ENCODE results near the gene ENPP6.

The ENPP6 gene

DNA sequence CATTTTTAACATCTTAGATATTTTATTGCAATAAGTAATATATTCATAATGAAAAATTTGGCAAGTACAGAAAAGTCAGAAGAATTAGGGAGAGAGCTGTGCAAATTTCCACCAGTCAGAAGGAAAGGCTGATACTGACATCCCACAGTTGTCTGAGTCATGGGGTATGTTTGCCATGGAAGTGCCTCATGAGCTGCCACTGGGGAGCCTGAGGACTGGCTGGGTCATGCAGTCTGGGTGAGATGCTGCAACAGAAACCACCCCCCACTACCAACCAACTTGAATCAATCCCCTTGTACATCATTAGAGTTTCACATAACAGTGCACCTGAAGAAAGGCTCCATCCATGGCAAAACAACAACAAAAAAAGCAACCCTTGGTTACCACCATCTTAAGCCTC lies 45.2 kb upstream of the ENPP6 start:
- no peak for DNase-seq
- peaks cover 13% of the 10 kb centered on the region for H3K27me3 Mint-ChIP-seq (ENCODE audit: low read depth, poor library complexity)
- no peak overlapping the region for H3K4me3 Mint-ChIP-seq
- no peaks in the 10 kb centered on the region for H3K36me3 Mint-ChIP-seq (ENCODE audit: low read depth)
- peaks cover 12% of the 10 kb centered on the region for H3K4me1 Mint-ChIP-seq
- H3K27ac Mint-ChIP-seq, result no peak overlapping the region
- TF ChIP-seq, protein P1, sequence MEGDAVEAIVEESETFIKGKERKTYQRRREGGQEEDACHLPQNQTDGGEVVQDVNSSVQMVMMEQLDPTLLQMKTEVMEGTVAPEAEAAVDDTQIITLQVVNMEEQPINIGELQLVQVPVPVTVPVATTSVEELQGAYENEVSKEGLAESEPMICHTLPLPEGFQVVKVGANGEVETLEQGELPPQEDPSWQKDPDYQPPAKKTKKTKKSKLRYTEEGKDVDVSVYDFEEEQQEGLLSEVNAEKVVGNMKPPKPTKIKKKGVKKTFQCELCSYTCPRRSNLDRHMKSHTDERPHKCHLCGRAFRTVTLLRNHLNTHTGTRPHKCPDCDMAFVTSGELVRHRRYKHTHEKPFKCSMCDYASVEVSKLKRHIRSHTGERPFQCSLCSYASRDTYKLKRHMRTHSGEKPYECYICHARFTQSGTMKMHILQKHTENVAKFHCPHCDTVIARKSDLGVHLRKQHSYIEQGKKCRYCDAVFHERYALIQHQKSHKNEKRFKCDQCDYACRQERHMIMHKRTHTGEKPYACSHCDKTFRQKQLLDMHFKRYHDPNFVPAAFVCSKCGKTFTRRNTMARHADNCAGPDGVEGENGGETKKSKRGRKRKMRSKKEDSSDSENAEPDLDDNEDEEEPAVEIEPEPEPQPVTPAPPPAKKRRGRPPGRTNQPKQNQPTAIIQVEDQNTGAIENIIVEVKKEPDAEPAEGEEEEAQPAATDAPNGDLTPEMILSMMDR (IDR thresholded peaks at IDR 0.05), result no peak
- no peaks in the 10 kb centered on the region for H3K9me3 Mint-ChIP-seq

DNA sequence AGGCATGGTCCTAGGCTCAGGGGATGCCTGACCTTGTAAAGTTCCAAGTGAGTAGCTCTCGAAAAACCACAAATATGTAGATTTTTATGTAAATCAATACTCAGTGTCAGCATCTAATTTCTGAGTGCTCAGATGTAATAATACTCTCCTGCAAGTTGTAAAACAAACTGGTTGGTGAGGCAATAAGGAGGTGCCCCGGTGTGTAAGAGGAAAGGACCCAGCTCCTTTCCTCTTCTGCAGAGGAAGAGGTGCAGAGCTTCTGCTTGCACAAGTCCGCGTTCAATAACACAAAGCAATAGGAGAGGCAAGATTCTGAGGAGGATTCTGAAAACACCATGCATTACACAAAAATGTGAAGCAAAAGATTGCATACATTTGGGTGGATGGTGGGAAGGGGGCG lies 43.6 kb upstream of the ENPP6 start:
- Mint-ChIP-seq H3K4me1 (peaks cover 12% of the 10 kb centered on the region), H3K9me3 (no peaks in the 10 kb centered on the region), H3K36me3 (ENCODE audit: low read depth) (no peaks in the 10 kb centered on the region), H3K27me3 (ENCODE audit: low read depth, poor library complexity) (peaks cover 7% of the 10 kb centered on the region), H3K27ac (no peak overlapping the region), H3K4me3 (no peak overlapping the region)
- DNase-seq, result no peak
- TF ChIP-seq, protein P1 (IDR thresholded peaks at IDR 0.05), result no peak

DNA sequence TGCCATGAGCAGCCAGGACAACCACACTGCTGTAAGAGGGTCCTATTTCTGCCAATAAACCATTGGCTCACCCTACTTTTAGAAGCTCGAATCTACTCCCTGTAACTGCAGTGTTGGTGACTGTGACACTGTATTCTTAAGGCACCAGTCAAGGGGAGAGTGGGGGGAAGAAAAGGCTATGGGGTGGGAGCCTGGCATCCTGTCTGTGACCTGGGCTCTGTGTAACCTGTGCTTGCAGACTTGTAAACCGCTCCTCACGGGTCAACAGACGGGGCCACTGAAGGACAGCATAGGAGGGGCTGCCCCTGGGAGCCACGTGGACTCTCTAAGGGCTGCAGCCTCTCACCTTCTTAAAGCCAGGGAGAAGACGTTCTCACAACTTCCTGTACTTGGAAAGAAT lies 42.2 kb upstream of the ENPP6 start:
- Mint-ChIP-seq H3K27me3 (ENCODE audit: low read depth, poor library complexity) (peaks cover 4% of the 10 kb centered on the region), H3K4me3 (no peak overlapping the region), H3K27ac (no peak overlapping the region), H3K36me3 (ENCODE audit: low read depth) (no peaks in the 10 kb centered on the region), H3K4me1 (peaks cover 12% of the 10 kb centered on the region), H3K9me3 (no peaks in the 10 kb centered on the region)
- TF ChIP-seq, protein P1 (IDR thresholded peaks at IDR 0.05), result no peak
- DNase-seq, result no peak

DNA sequence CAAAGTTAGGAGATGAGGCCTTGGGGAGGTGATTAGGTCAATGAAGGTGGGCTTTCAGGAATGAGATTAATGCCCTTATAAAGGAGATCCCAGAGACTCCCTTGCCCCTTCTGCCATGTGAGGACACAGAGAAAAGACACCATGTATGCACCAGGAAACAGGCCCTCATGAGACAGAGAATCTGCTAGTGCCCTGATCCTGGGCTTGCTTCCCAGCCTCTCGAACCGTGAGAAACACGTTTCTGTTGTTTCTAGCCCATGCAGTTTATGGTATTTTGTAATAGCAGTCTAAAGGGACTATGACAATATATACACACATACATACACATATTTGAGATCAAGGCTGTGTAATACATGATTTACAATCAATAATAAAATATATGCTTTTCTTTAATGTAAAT lies 41.4 kb upstream of the ENPP6 start:
- Mint-ChIP-seq H3K4me3 (no peak overlapping the region), H3K4me1 (peaks cover 9% of the 10 kb centered on the region), H3K36me3 (ENCODE audit: low read depth) (no peaks in the 10 kb centered on the region), H3K9me3 (peaks cover 2% of the 10 kb centered on the region), H3K27me3 (ENCODE audit: low read depth, poor library complexity) (peaks cover 4% of the 10 kb centered on the region), H3K27ac (no peak overlapping the region)
- DNase-seq, result no peak
- TF ChIP-seq, protein P1 (IDR thresholded peaks at IDR 0.05), result no peak

DNA sequence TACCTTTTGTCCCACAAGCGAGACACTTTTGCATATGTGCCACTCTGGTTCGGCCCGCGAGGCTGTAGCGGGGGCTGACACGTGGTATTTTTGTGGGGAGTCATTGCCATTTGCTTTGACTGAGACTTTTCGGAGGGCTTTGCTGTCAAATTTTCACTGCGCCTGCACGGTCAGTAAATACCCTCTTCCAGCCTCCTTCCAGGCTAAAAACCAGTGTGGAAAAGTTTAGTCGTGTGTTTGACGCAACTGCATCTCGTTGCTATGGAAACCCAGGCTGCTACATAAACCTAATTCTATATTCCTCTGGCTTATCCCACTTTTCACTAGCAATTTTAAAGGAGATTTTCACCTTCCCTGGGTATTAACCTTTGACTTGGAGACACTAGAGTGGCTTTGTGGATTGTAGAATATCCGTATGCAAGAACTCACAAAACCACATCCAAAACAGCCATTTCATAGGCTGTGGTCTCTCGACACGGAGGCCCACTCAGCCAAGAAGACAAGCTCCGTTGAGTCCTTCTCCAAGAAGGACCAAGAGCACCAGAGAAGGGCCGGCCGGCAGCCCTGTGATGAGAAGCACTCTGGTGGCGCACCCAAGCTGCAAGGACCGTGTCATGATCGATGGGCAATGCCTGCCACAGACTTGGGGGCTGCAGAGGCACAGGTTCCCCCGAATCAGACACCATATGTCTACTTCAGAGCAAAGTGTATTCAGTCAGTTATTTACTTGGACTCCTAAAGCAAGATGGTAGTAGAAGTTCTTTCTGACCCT lies 38.4 kb upstream of the ENPP6 start:
- Mint-ChIP-seq H3K36me3 (ENCODE audit: low read depth) (peaks cover 4% of the 10 kb centered on the region), H3K4me1 (peaks cover 6% of the 10 kb centered on the region), H3K9me3 (peaks cover 17% of the 10 kb centered on the region), H3K27me3 (ENCODE audit: low read depth, poor library complexity) (peaks cover 4% of the 10 kb centered on the region), H3K27ac (no peak overlapping the region), H3K4me3 (no peak overlapping the region)
- DNase-seq, result no peak
- TF ChIP-seq, protein P1 (IDR thresholded peaks at IDR 0.05), result no peak

DNA sequence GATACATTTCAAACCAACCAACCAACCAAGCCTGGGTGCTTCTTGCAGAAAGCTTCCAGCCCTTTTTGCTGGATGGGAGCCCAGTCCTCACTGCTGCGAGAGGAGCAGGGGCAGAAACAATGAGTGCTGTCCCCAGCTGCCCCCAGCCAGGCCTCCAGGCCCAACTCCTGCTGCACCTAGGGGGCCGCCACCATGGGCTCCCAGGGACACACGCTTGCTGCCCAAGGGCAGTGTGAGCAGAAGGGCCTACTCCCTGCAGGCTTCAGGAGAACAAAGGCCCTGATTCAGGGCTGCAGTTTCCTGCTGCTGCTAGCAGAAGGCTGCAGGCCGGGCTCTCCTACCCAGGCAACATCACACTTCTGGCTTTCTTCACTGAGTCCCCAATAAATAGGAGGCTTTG lies 37.7 kb upstream of the ENPP6 start:
- TF ChIP-seq, protein P1 (IDR thresholded peaks at IDR 0.05), result no peak
- H3K9me3 Mint-ChIP-seq, result peaks cover 17% of the 10 kb centered on the region
- peaks cover 4% of the 10 kb centered on the region for H3K27me3 Mint-ChIP-seq (ENCODE audit: low read depth, poor library complexity)
- peaks cover 6% of the 10 kb centered on the region for H3K4me1 Mint-ChIP-seq
- no peak overlapping the region for H3K27ac Mint-ChIP-seq
- H3K36me3 Mint-ChIP-seq (ENCODE audit: low read depth), result peaks cover 4% of the 10 kb centered on the region
- no peak for DNase-seq
- H3K4me3 Mint-ChIP-seq, result no peak overlapping the region
